H1 (cell line): ENCODE data around the gene ZNF33B. TPM values are rescaled to one million over a fixed set of nuclear protein-coding genes. Genes with fewer than 3 reads are reported as not detected.

Experiments
- BACH1 ChIP-seq: IDR thresholded peaks from 2 replicates; pipeline ENCODE4 v1.6.1; 2012; ENCODE audit warnings: low read length, improper control_type of control experiment
- CHD7 ChIP-seq: fragments of 300-600 bp; sonication (generic); IDR thresholded peaks from 2 replicates; pipeline ENCODE4 v1.7.1; 2012; ENCODE audit warnings: low read length, moderate library complexity, mild to moderate bottlenecking, inconsistent platforms; ENCODE audit not compliant: insufficient replicate concordance
- POU5F1 ChIP-seq: IDR thresholded peaks from 2 replicates; pipeline ENCODE4 v1.6.1; 2011; ENCODE audit warnings: low read depth, mild to moderate bottlenecking, low read length, moderate library complexity
- TCF12 ChIP-seq: IDR thresholded peaks from 2 replicates; pipeline ENCODE4 v1.6.1; 2011; ENCODE audit warnings: low read depth, mild to moderate bottlenecking, low read length
- polyA plus RNA-seq, 7 experiments: library from polyadenylated mRNA; depleted of rRNA in 3 of 7; stranded (reverse) in 5 of 7; unstranded in 2 of 7; fragments of >200 nt in 5 of 7; fragments of 200-250 nt in 2 of 7; gene quantifications; 1 replicate in 5 of 7; 2 replicates in 1 of 7; 4 replicates in 1 of 7; pipeline versions ENCODE4 v1.2.1 to v1.2.3, GENCODE V29; 2011 to 2013; ENCODE audit warnings: missing spikeins in 2 of 7, mixed read lengths in 2 of 7
- total RNA-seq: library from RNA; stranded (reverse); fragmentation: NEBNext Ultra II Directional; extraction: Animal tissue kit (Norgen Biotek cat#: 25700); gene quantifications from 2 replicates; pipeline ENCODE4 v1.2.1, GENCODE V29; 2021

Gene ZNF33B
- total and polyA plus RNA-seq, 2 of the 8 experiments (the other 6 are each of a cell fraction or from before 2014, with no cell fraction given), result 10.7 to 33.4 TPM

DNA sequence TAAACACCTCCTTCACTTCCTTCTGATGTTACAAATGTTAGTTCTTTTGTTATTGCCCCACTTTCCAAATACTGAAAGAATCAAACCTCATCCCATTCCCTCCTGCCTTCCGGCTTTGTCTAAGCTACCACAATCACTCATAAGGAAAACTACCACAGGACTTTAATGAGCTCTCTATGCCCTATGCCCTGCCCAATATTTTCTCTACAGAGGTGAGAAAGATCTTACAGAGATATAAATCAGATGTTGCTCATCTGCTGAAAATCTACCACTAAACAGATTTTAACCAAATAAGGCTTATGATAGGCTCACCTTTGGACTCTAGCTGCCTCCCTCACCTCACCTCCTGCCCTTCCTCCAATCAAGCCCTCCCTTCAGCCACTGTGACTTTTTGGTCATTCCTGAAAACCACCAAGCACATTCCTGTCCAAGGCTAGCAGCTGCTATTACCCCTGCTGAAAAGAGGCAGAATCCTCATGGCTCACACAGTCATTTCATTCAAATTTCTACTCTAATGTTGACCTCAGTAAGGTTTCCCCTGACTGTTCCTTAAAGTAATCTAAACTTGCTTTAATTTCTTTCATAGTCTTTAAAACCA lies 7.7 kb downstream of the ZNF33B start (continued):
- no peak for TF ChIP-seq CHD7
- no peak for TF ChIP-seq BACH1
- TF ChIP-seq POU5F1, result no peak
- no peak for TF ChIP-seq TCF12
- TF ChIP-seq, all 59 proteins: peak for 0
